Islet precursor cell (in vitro differentiated cells): ENCODE measurements around the gene POLG2.
"Not testable (repeated sequence)": the region's sequence is repeated elsewhere in the genome, so short reads cannot be mapped to it uniquely, and the experiment has no call there.

Experiments
- DNase-seq: peaks from one replicate; pipeline ENCODE4 v3.0.0-alpha.2; 2018

The POLG2 gene

GRCh38 chr17:64505340-64506200, 8.7 kb upstream of the POLG2 start:
- DNase-seq = peak; percentile 85

- DNase-seq = no peak
Measured at GRCh38 chr17:64504769-64505339, 8.0 kb upstream of the POLG2 start.

GRCh38 chr17:64503821-64504768, 7.2 kb upstream of the POLG2 start:
- no peak for DNase-seq

- no peak for DNase-seq
Measured at GRCh38 chr17:64503341-64503740, 6.5 kb upstream of the POLG2 start.

- no peak for DNase-seq
Measured at GRCh38 chr17:64502809-64503208, 6.0 kb upstream of the POLG2 start.

- DNase-seq = no peak
Measured at GRCh38 chr17:64502021-64502420, 5.2 kb upstream of the POLG2 start.

GRCh38 chr17:64500862-64501765, 4.3 kb upstream of the POLG2 start:
- no peak for DNase-seq

GRCh38 chr17:64500487-64500859, 3.6 kb upstream of the POLG2 start:
- no peak for DNase-seq

GRCh38 chr17:64499805-64500486, 3.1 kb upstream of the POLG2 start:
- DNase-seq = no peak

GRCh38 chr17:64498308-64499203, 1.7 kb upstream of the POLG2 start:
- no peak for DNase-seq

GRCh38 chr17:64497565-64498035, 746 bp upstream of the POLG2 start:
- DNase-seq = no peak

GRCh38 chr17:64496348-64496785, 487 bp downstream of the POLG2 start:
- DNase-seq = no peak

- not testable (repeated sequence) for DNase-seq
Measured at GRCh38 chr17:64495300-64495699, 1.6 kb downstream of the POLG2 start.

GRCh38 chr17:64494121-64494520, 2.7 kb downstream of the POLG2 start:
- DNase-seq = no peak

- no peak for DNase-seq
Measured at GRCh38 chr17:64492481-64493109, 4.3 kb downstream of the POLG2 start.

GRCh38 chr17:64491994-64492393, 4.9 kb downstream of the POLG2 start:
- DNase-seq = no peak

GRCh38 chr17:64491034-64491860, 5.6 kb downstream of the POLG2 start:
- DNase-seq = no peak

- DNase-seq = no peak
Measured at GRCh38 chr17:64488301-64488700, 8.6 kb downstream of the POLG2 start.

GRCh38 chr17:64484380-64484779, 12.5 kb downstream of the POLG2 start:
- no peak for DNase-seq
